Fibroblast of lung (primary cell): ENCODE data around the gene SMC3.

ENCODE experiments used
- EZH2 ChIP-seq: IDR thresholded peaks from 2 replicates; pipeline ENCODE4 v1.5.1; 2012; ENCODE audit warnings: low read length, control low read depth, mild to moderate bottlenecking; ENCODE audit errors: missing control alignments
- TF ChIP-seq, protein P1 (sequence below), 2 donors: IDR thresholded peaks in 1 of 2; conservative IDR thresholded peaks in 1 of 2; 1 replicate in 1 of 2; 2 replicates in 1 of 2; pipeline ENCODE4 v1.5.1; 2011 to 2012; ENCODE audit warnings: low read length in 2 of 2, control low read depth in 1 of 2, inconsistent platforms in 1 of 2, low read depth in 1 of 2, mild to moderate bottlenecking in 1 of 2

GRCh38 chr10:110576220-110576619 is 8.7 kb downstream of the SMC3 start:
- TF ChIP-seq, protein P1, sequence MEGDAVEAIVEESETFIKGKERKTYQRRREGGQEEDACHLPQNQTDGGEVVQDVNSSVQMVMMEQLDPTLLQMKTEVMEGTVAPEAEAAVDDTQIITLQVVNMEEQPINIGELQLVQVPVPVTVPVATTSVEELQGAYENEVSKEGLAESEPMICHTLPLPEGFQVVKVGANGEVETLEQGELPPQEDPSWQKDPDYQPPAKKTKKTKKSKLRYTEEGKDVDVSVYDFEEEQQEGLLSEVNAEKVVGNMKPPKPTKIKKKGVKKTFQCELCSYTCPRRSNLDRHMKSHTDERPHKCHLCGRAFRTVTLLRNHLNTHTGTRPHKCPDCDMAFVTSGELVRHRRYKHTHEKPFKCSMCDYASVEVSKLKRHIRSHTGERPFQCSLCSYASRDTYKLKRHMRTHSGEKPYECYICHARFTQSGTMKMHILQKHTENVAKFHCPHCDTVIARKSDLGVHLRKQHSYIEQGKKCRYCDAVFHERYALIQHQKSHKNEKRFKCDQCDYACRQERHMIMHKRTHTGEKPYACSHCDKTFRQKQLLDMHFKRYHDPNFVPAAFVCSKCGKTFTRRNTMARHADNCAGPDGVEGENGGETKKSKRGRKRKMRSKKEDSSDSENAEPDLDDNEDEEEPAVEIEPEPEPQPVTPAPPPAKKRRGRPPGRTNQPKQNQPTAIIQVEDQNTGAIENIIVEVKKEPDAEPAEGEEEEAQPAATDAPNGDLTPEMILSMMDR (conservative IDR thresholded peaks at IDR 0.05 in 1 of 2, IDR thresholded peaks at IDR 0.05 in 1 of 2; ENCODE audit: low read depth in 1 of 2, low read length in 2 of 2) = no peak
- TF ChIP-seq EZH2 = no peak
